ENCODE results near the gene KCNK4. TPM values are rescaled to one million over a fixed set of nuclear protein-coding genes. Genes with fewer than 3 reads are reported as not detected.

Gene KCNK4
- total and polyA plus RNA-seq, 2 experiments from 2014 or later: 0.13 TPM; not detected in 1

GRCh38 chr11:64344787-64345186 is 53.7 kb downstream of the KCNK4 start:
- WGBS, 2 experiments (ENCODE audit: low coverage in 1 of 2, low lambda C conversion rate in 2 of 2, missing lambda C conversion rate in 2 of 2): 96% methylated on average over 26 to 28 of the region's 28 CpGs
- in situ Hi-C loops (cut with MboI): no loop called here

GRCh38 chr11:64347193-64347867 is 56.2 kb downstream of the KCNK4 start:
- Histone ChIP-seq H3K4me1 (ENCODE audit: insufficient read depth) (no peaks in the 10 kb centered on the region), H3K27ac (no peak overlapping the region), H3K27me3 (replicated peaks; ENCODE audit: insufficient read depth) (no peaks in the 10 kb centered on the region), H3K36me3 (ENCODE audit: low read depth) (no peaks in the 10 kb centered on the region), H3K9ac (no peak overlapping the region), H3F3A (ENCODE audit: insufficient read depth) (no peaks in the 10 kb centered on the region), H3K9me3 (ENCODE audit: low read depth) (no peaks in the 10 kb centered on the region), H3K79me2 (ENCODE audit: insufficient read depth) (no peaks in the 10 kb centered on the region), H2AFZ (no peak overlapping the region), H3K4me2 (ENCODE audit: unreplicated experiment) (no peak overlapping the region), H3K9me2 (ENCODE audit: insufficient read depth) (no peaks in the 10 kb centered on the region), H3K4me3 (no peak overlapping the region), H4K20me1 (ENCODE audit: insufficient read depth) (no peaks in the 10 kb centered on the region)
- no peak for TF ChIP-seq EZH2 (IDR thresholded peaks at IDR 0.05; ENCODE audit: insufficient read depth, poor library complexity, severe bottlenecking)
- TF ChIP-seq EZH2phosphoT487 (IDR thresholded peaks at IDR 0.05; ENCODE audit: insufficient read depth, low read depth): no peak
- in situ Hi-C loops (cut with MboI): no loop called here
- 58 to 62% methylated on average over 12 of the region's 12 CpGs for WGBS, 2 experiments (ENCODE audit: low coverage in 1 of 2, low lambda C conversion rate in 2 of 2, missing lambda C conversion rate in 2 of 2)
- DNase-seq: peak; percentile 22

More at GRCh38 chr11:64344787-64345186, 53.7 kb downstream of the KCNK4 start:
- Histone ChIP-seq H3K4me3 (no peak overlapping the region), H4K20me1 (ENCODE audit: insufficient read depth) (no peaks in the 10 kb centered on the region), H3K9me2 (ENCODE audit: insufficient read depth) (no peaks in the 10 kb centered on the region), H3K4me1 (ENCODE audit: insufficient read depth) (no peaks in the 10 kb centered on the region), H3K9me3 (ENCODE audit: low read depth) (no peaks in the 10 kb centered on the region), H3F3A (ENCODE audit: insufficient read depth) (no peaks in the 10 kb centered on the region), H2AFZ (no peak overlapping the region), H3K27me3 (replicated peaks; ENCODE audit: insufficient read depth) (no peaks in the 10 kb centered on the region), H3K9ac (no peak overlapping the region), H3K4me2 (ENCODE audit: unreplicated experiment) (no peak overlapping the region), H3K36me3 (ENCODE audit: low read depth) (no peaks in the 10 kb centered on the region), H3K27ac (no peak overlapping the region), H3K79me2 (ENCODE audit: insufficient read depth) (no peaks in the 10 kb centered on the region)
- DNase-seq: no peak
- TF ChIP-seq EZH2phosphoT487 (IDR thresholded peaks at IDR 0.05; ENCODE audit: insufficient read depth, low read depth) (no peak), EZH2 (IDR thresholded peaks at IDR 0.05; ENCODE audit: insufficient read depth, poor library complexity, severe bottlenecking) (no peak)

- no peak overlapping the region for H3K4me2 ChIP-seq (ENCODE audit: unreplicated experiment)
- WGBS, 2 experiments (ENCODE audit: low coverage in 1 of 2, low lambda C conversion rate in 2 of 2, missing lambda C conversion rate in 2 of 2): 63 to 64% methylated on average over 14 of the region's 14 CpGs
- no peaks in the 10 kb centered on the region for H3K4me1 ChIP-seq (ENCODE audit: insufficient read depth)
- TF ChIP-seq EZH2phosphoT487 (IDR thresholded peaks at IDR 0.05; ENCODE audit: insufficient read depth, low read depth) (no peak), EZH2 (IDR thresholded peaks at IDR 0.05; ENCODE audit: insufficient read depth, poor library complexity, severe bottlenecking) (no peak)
- no peak for DNase-seq
- in situ Hi-C loops (cut with MboI): no loop called here
- H2AFZ ChIP-seq: no peak overlapping the region
- H3K27me3 ChIP-seq (replicated peaks; ENCODE audit: insufficient read depth): no peaks in the 10 kb centered on the region
- H3K9me3 ChIP-seq (ENCODE audit: low read depth): no peaks in the 10 kb centered on the region
- H3F3A ChIP-seq (ENCODE audit: insufficient read depth): no peaks in the 10 kb centered on the region
- H3K9me2 ChIP-seq (ENCODE audit: insufficient read depth): no peaks in the 10 kb centered on the region
- no peak overlapping the region for H3K27ac ChIP-seq
- no peaks in the 10 kb centered on the region for H3K36me3 ChIP-seq (ENCODE audit: low read depth)
- H4K20me1 ChIP-seq (ENCODE audit: insufficient read depth): no peaks in the 10 kb centered on the region
- no peak overlapping the region for H3K9ac ChIP-seq
- no peaks in the 10 kb centered on the region for H3K79me2 ChIP-seq (ENCODE audit: insufficient read depth)
- no peak overlapping the region for H3K4me3 ChIP-seq
These were observed 57.4 kb downstream of the KCNK4 start for GRCh38 chr11:64348383-64349024.

GRCh38 chr11:64349025-64349387 is 57.9 kb downstream of the KCNK4 start:
- H3K4me2 ChIP-seq (ENCODE audit: unreplicated experiment): no peak overlapping the region
- no peak overlapping the region for H2AFZ ChIP-seq
- H4K20me1 ChIP-seq (ENCODE audit: insufficient read depth): no peaks in the 10 kb centered on the region
- no peaks in the 10 kb centered on the region for H3K9me2 ChIP-seq (ENCODE audit: insufficient read depth)
- no peaks in the 10 kb centered on the region for H3F3A ChIP-seq (ENCODE audit: insufficient read depth)
- no peaks in the 10 kb centered on the region for H3K36me3 ChIP-seq (ENCODE audit: low read depth)
- H3K27ac ChIP-seq: no peak overlapping the region
- TF ChIP-seq EZH2 (IDR thresholded peaks at IDR 0.05; ENCODE audit: insufficient read depth, poor library complexity, severe bottlenecking) (no peak), EZH2phosphoT487 (IDR thresholded peaks at IDR 0.05; ENCODE audit: insufficient read depth, low read depth) (no peak)
- no peaks in the 10 kb centered on the region for H3K27me3 ChIP-seq (replicated peaks; ENCODE audit: insufficient read depth)
- no peak for DNase-seq
- H3K9me3 ChIP-seq (ENCODE audit: low read depth): no peaks in the 10 kb centered on the region
- H3K79me2 ChIP-seq (ENCODE audit: insufficient read depth): no peaks in the 10 kb centered on the region
- WGBS, 2 experiments (ENCODE audit: low coverage in 1 of 2, low lambda C conversion rate in 2 of 2, missing lambda C conversion rate in 2 of 2): 86 to 87% methylated on average over 7 of the region's 7 CpGs
- in situ Hi-C loops (cut with MboI): no loop called here
- H3K9ac ChIP-seq: no peak overlapping the region
- no peaks in the 10 kb centered on the region for H3K4me1 ChIP-seq (ENCODE audit: insufficient read depth)
- no peak overlapping the region for H3K4me3 ChIP-seq
